Measurements from ENCODE around the gene VASN.

GRCh38 chr16:4358236-4358635, 13.4 kb upstream of the VASN start:
- TF ChIP-seq YY1 (IDR thresholded peaks at IDR 0.05; ENCODE audit: insufficient read depth, insufficient read length) (no peak), ZNF274 (IDR thresholded peaks at IDR 0.05; ENCODE audit: low read depth, low read length) (no peak), SUZ12 (IDR thresholded peaks at IDR 0.05; ENCODE audit: extremely low read depth, insufficient read depth, insufficient read length) (no peak)
